Upper lobe of left lung (tissue), 6 donors: ENCODE data around the gene GLI3. TPM values are rescaled to one million over a fixed set of nuclear protein-coding genes. Genes with fewer than 3 reads are reported as not detected.

Experiments used
- ATAC-seq, 2 donors: fragments of 200-7000 bp; cut with Tn5 transposase; one replicate each; pipeline ENCODE4 v1.9.1; 2022; ENCODE audit warnings: mild to moderate bottlenecking in 2 of 2, moderate library complexity in 2 of 2; ENCODE audit not compliant: low FRiP score in 2 of 2
- DNase-seq, 2 donors: peaks; one replicate each; pipeline ENCODE4 v3.0.0-alpha.2; 2019 to 2020
- H3K27ac ChIP-seq, 4 donors: fragments of 200-600 bp; sonication (generic); one replicate each; pipeline ENCODE4 v1.5.1; 2016 to 2019
- H3K27me3 ChIP-seq, 4 donors: fragments of 200-600 bp; sonication (generic); one replicate each; pipeline ENCODE4 v1.5.1; 2017 to 2019
- H3K36me3 ChIP-seq, 4 donors: fragments of 200-600 bp; sonication (generic); one replicate each; pipeline ENCODE4 v1.5.1; 2016 to 2019
- H3K4me1 ChIP-seq, 4 donors: fragments of 200-600 bp; sonication (generic); one replicate each; pipeline ENCODE4 v1.5.1; 2018 to 2019
- H3K4me3 ChIP-seq, 4 donors: fragments of 200-600 bp; sonication (generic); one replicate each; pipeline ENCODE4 v1.5.1; 2017 to 2019; ENCODE audit warnings: mild to moderate bottlenecking in 2 of 4, moderate library complexity in 1 of 4
- H3K9me3 ChIP-seq, 4 donors: fragments of 200-600 bp; sonication (generic); one replicate each; pipeline ENCODE4 v1.5.1; 2018 to 2019
- CTCF ChIP-seq, 6 experiments: fragments of 450-650 bp in 4 of 6; fragments of 200-600 bp in 2 of 6; sonication (generic) in 2 of 6; IDR thresholded peaks; one replicate each; pipeline ENCODE4 v1.5.1; 2016 to 2019; ENCODE audit warnings: antibody characterized with exemption in 6 of 6
- EP300 ChIP-seq, 4 donors: sonication (generic); formaldehyde crosslinking; IDR thresholded peaks; one replicate each; pipeline ENCODE4 v1.5.1; 2017; ENCODE audit warnings: antibody characterized with exemption in 4 of 4, control low read depth in 2 of 4
- POLR2A ChIP-seq, 4 donors: fragments of 450-650 bp; IDR thresholded peaks; one replicate each; pipeline ENCODE4 v1.5.1; 2016 to 2017; ENCODE audit warnings: antibody characterized with exemption in 4 of 4, mild to moderate bottlenecking in 2 of 4
- POLR2AphosphoS5 ChIP-seq, 2 donors: sonication (generic); formaldehyde crosslinking; IDR thresholded peaks; one replicate each; pipeline ENCODE4 v1.5.1; 2017; ENCODE audit warnings: antibody characterized with exemption in 2 of 2
- WGBS, 2 donors: methylation state at CpG; one replicate each; pipeline ENCODE4 v1.1.5; 2017 to 2018; 5-methylcytosine and 5-hydroxymethylcytosine counted together
- total RNA-seq, 6 donors: library from RNA; depleted of rRNA in 4 of 6; stranded (reverse); fragments of >200 nt in 4 of 6; gene quantifications; one replicate each; pipeline versions ENCODE4 v1.1.0 to v1.2.1, GENCODE V29; 2016 to 2021
- donor health status: DM: no; HTN: no; CAD: no; lungs with moderate emphysema.
- donor health status: DM: no; HTN: yes; CAD: no; lungs with severe emphysema.

GLI3 gene
- total RNA-seq, 6 donors from 2014 or later: 5.2 to 19.4 (median 14.9) TPM

DNA sequence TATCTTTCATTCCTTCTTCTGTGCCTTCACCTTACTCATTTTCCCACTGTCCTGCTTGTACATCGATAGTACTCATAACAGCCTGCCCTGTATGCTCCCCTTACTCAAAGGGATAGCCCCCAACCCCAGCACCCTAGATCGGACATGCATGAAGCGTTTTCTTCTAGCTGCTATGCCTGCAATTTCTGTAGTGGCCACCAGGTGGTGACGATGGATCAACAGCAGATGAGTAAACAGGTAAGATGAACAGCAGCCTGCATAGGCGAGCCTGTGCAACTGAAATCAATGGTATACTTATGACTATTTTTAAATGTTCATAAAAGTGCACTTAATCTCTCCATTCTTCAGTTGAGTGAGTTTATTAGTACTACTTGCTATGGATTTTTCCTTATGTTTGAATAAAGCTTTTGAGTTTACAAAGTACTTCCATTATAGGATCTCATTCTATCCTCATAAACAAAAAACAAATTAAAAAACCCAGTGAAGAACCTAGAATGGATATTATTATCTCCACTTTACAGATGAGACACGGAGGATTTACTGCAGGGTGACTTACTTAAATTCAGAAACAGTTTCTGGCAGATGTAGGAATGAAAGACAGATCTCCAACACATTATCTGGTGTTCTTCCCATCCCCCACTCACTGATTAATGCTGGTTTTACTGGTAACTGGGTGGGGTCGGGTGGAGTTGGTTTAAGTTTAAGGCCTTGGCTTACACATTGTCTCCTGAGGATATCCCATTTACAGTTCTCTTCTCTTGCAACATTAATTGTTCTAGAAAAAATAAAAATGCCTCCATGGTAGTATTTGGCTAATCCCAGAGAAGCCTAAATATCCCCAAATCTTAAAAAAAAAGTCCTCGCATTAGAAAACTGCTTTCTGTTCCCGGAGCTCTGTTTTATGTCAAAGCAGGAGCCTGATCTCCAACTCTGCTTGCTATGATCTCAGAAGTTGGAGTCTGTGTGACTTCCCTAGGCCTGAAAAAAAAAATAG, 222.1 kb downstream of the GLI3 start:
- TF ChIP-seq EP300 (IDR thresholded peaks at IDR 0.05) (no peak), POLR2A (IDR thresholded peaks at IDR 0.05) (no peak), POLR2AphosphoS5 (IDR thresholded peaks at IDR 0.05) (no peak), CTCF (IDR thresholded peaks at IDR 0.05) (peak in 5 of 6 experiments; percentile 50 to 69 (median 65))
- ATAC-seq (peak in 1 of 2 donors; percentile 78), DNase-seq (peak in 1 of 2 donors; percentile 42)
- Histone ChIP-seq H3K27ac (no peak overlapping the region), H3K9me3 (peaks cover 0 to 7% (median 6%) of the 10 kb centered on the region in 4 donors), H3K4me3 (no peak overlapping the region), H3K36me3 (peaks cover 0 to 3% (median 0%) of the 10 kb centered on the region in 4 donors), H3K4me1 (peaks cover 0 to 3% (median 0%) of the 10 kb centered on the region in 4 donors), H3K27me3 (no peaks in the 10 kb centered on the region)
- 73 to 78% methylated on average over 9 of the region's 9 CpGs for WGBS, 2 donors

DNA sequence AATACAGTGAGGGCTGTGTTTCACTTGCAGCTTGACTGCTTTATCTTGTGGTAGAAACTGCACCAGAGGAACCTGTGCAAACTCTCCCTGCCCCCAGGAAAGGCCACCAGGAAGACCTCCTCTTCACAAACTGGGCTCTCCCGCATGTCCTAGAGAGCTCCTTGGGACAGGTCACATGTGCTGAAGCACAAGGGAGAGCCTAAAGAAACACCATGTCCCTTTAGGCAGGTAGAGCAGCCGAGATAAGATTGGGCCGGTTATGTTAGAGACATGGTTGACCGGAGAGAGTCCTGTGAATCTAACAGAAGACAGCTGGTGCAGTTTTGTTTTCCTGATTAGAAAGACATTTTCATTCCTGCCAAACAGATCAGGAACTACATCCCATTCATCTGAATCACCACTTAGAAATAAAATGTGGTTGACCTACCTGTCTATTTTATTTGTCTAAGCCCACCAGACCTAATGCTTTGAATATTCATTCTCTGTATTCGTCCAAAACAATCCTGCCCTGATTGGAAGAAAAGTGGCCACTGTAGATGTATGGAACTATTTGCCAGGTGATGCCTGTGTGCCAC, 224.1 kb downstream of the GLI3 start:
- no peak overlapping the region for H3K27ac ChIP-seq
- H3K36me3 ChIP-seq: peaks cover 0 to 3% (median 0%) of the 10 kb centered on the region in 4 donors
- H3K4me3 ChIP-seq: no peak overlapping the region
- no peak for TF ChIP-seq POLR2A (IDR thresholded peaks at IDR 0.05)
- ATAC-seq (no peak), DNase-seq (no peak)
- no peaks in the 10 kb centered on the region for H3K27me3 ChIP-seq
- peaks cover 0 to 7% (median 6%) of the 10 kb centered on the region in 4 donors for H3K9me3 ChIP-seq
- 88% methylated on average over 4 to 5 of the region's 5 CpGs for WGBS, 2 donors
- H3K4me1 ChIP-seq: no peaks in the 10 kb centered on the region

- 92 to 97% methylated on average over 3 of the region's 3 CpGs for WGBS, 2 donors
- Histone ChIP-seq H3K9me3 (peaks cover 0 to 7% (median 6%) of the 10 kb centered on the region in 4 donors), H3K36me3 (peaks cover 0 to 3% (median 0%) of the 10 kb centered on the region in 4 donors), H3K4me3 (no peak overlapping the region), H3K27ac (no peak overlapping the region), H3K27me3 (no peaks in the 10 kb centered on the region), H3K4me1 (no peaks in the 10 kb centered on the region)
- ATAC-seq (no peak), DNase-seq (no peak)
- TF ChIP-seq POLR2AphosphoS5 (IDR thresholded peaks at IDR 0.05): no peak
- no peak for TF ChIP-seq CTCF (IDR thresholded peaks at IDR 0.05)
- TF ChIP-seq EP300 (IDR thresholded peaks at IDR 0.05): no peak
- no peak for TF ChIP-seq POLR2A (IDR thresholded peaks at IDR 0.05)
These were observed 224.7 kb downstream of the GLI3 start for GRCh38 chr7:42012313-42012712.

DNA sequence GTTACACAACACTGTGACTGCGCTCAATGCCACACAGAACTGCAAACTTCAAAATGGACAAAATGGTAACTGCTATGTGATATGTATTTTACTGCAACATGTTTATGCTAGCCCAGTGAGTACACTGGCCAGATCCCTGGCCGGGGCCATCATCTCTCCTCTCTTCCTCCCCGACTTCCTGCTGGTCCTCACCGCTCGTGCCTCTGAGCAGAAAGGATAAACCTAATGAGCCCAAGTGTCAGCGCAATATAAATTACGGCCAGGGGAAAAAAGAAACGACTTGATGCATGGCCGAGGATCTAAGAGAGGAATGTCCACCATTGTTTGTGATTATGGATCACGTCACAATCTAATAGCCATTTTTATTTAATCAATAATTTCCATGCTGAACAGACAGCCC, 225.2 kb downstream of the GLI3 start:
- H3K36me3 ChIP-seq: peaks cover 0 to 3% (median 0%) of the 10 kb centered on the region in 4 donors
- DNase-seq (no peak), ATAC-seq (no peak)
- no peak overlapping the region for H3K4me3 ChIP-seq
- H3K9me3 ChIP-seq: peaks cover 0 to 7% (median 6%) of the 10 kb centered on the region in 4 donors
- TF ChIP-seq CTCF (IDR thresholded peaks at IDR 0.05): no peak
- TF ChIP-seq POLR2AphosphoS5 (IDR thresholded peaks at IDR 0.05): no peak
- no peak for TF ChIP-seq EP300 (IDR thresholded peaks at IDR 0.05)
- no peak for TF ChIP-seq POLR2A (IDR thresholded peaks at IDR 0.05)
- no peaks in the 10 kb centered on the region for H3K4me1 ChIP-seq
- 76 to 82% methylated on average over 10 of the region's 10 CpGs for WGBS, 2 donors
- H3K27ac ChIP-seq: no peak overlapping the region
- no peaks in the 10 kb centered on the region for H3K27me3 ChIP-seq

GRCh38 chr7:42010751-42011150, 226.3 kb downstream of the GLI3 start:
- no peak for DNase-seq
- Histone ChIP-seq H3K4me1 (no peaks in the 10 kb centered on the region), H3K4me3 (no peak overlapping the region), H3K9me3 (peaks cover 0 to 7% (median 6%) of the 10 kb centered on the region in 4 donors), H3K36me3 (peaks cover 0 to 3% (median 0%) of the 10 kb centered on the region in 4 donors), H3K27me3 (no peaks in the 10 kb centered on the region), H3K27ac (no peak overlapping the region)
- no peak for ATAC-seq
- TF ChIP-seq POLR2A (IDR thresholded peaks at IDR 0.05): no peak
- no peak for TF ChIP-seq CTCF (IDR thresholded peaks at IDR 0.05)
- TF ChIP-seq EP300 (IDR thresholded peaks at IDR 0.05): no peak
- TF ChIP-seq POLR2AphosphoS5 (IDR thresholded peaks at IDR 0.05): no peak
